Heart left ventricle (tissue), 16 donors: Measurements from ENCODE around the gene CSTF3. TPM values are rescaled to one million over a fixed set of nuclear protein-coding genes. Genes with fewer than 3 reads are reported as not detected.
"Not testable (repeated sequence)": the region's sequence is repeated elsewhere in the genome, so short reads cannot be mapped to it uniquely, and the experiment has no call there.

Experiments used
- ATAC-seq, 4 donors: fragments of 200-7000 bp; cut with Tn5 transposase; one replicate each; pipeline ENCODE4 v1.9.1; 2020 to 2022; ENCODE audit warnings: moderate library complexity in 4 of 4, mild to moderate bottlenecking in 3 of 4, moderate number of reproducible peaks in 1 of 4
- DNase-seq, 5 donors: peaks; one replicate each; pipeline ENCODE4 v3.0.0-alpha.2; 2020
- H3K27ac ChIP-seq, 12 donors: fragments of 200-600 bp; sonication (generic) in 4 of 12; one replicate each; pipeline versions ENCODE4 v1.5.0 to v1.8.0; 2016 to 2022; ENCODE audit warnings: mild to moderate bottlenecking in 2 of 12
- H3K27me3 ChIP-seq, 9 donors: fragments of 200-600 bp; sonication (generic) in 2 of 9; one replicate each; pipeline versions ENCODE4 v1.5.1 to v1.8.0; 2016 to 2022; ENCODE audit warnings: mild to moderate bottlenecking in 3 of 9
- H3K36me3 ChIP-seq, 9 donors: fragments of 200-600 bp; sonication (generic) in 2 of 9; one replicate each; pipeline versions ENCODE4 v1.5.0 to v1.8.0; 2018 to 2022; ENCODE audit warnings: mild to moderate bottlenecking in 2 of 9
- H3K4me1 ChIP-seq, 12 donors: fragments of 200-600 bp; sonication (generic) in 4 of 12; one replicate each; pipeline versions ENCODE4 v1.5.0 to v1.8.0; 2016 to 2022; ENCODE audit warnings: mild to moderate bottlenecking in 3 of 12
- H3K4me3 ChIP-seq, 12 donors: fragments of 200-600 bp; sonication (generic) in 4 of 12; one replicate each; pipeline versions ENCODE4 v1.5.0 to v1.8.0; 2017 to 2022; ENCODE audit warnings: mild to moderate bottlenecking in 9 of 12, moderate library complexity in 4 of 12
- H3K9me3 ChIP-seq, 12 donors: fragments of 200-600 bp; sonication (generic) in 4 of 12; one replicate each; pipeline versions ENCODE4 v1.5.0 to v1.8.0; 2016 to 2022; ENCODE audit warnings: mild to moderate bottlenecking in 1 of 12
- CTCF ChIP-seq, 12 donors: fragments of 200-600 bp; sonication (generic) in 4 of 12; IDR thresholded peaks; one replicate each; pipeline versions ENCODE4 v1.5.0 to v1.8.0; 2018 to 2022; ENCODE audit warnings: antibody characterized with exemption in 12 of 12, mild to moderate bottlenecking in 5 of 12
- POLR2A ChIP-seq, 2 donors: fragments of 450-650 bp; IDR thresholded peaks; one replicate each; pipeline ENCODE4 v1.6.1; 2017; ENCODE audit warnings: antibody characterized with exemption in 2 of 2, mild to moderate bottlenecking in 2 of 2, moderate library complexity in 2 of 2
- WGBS, 4 donors: extraction: QIAGEN DNeasy Blood & Tissue Kit in 2 of 4; methylation state at CpG; one replicate each; pipeline versions ENCODE4 v1.1.5 to v1.1.7; 2013 to 2018; 5-methylcytosine and 5-hydroxymethylcytosine counted together
- intact Hi-C, 10 donors: fragments of 100-400 bp; cut with DNase I; formaldehyde crosslinking; loops; one replicate each; pipeline versions ENCODE4 v1.11.1 to v1.14.2; 2022
- polyA plus RNA-seq, 2 donors: library from polyadenylated mRNA; stranded (reverse); fragments of 200-250 nt; gene quantifications; one replicate each; pipeline ENCODE4 v1.2.3, GENCODE V29; 2013
- total RNA-seq, 9 donors: library from RNA; depleted of rRNA in 2 of 9; stranded (reverse); fragments of >200 nt in 2 of 9; fragmentation: NEBNext Ultra II Directional in 3 of 9; extraction: Animal tissue kit (Norgen Biotek cat#: 25700) in 3 of 9; gene quantifications; one replicate each; pipeline versions ENCODE4 v1.1.0 to v1.2.4, GENCODE V29; 2016 to 2023
- donor health status: ischemic (EF 13 %, LVEDD 7.1; RV severe dilation, severe dysfunction).
- donor health status: healthy with polysubstance abuse.
- donor health status: DM: no; HTN: yes; CAD: no.
- donor health status: DM: no; HTN: no; CAD: no.
- donor health status: ischemic (EF 25% LVEDD 6.9; RV normal size, moderate dysfunction).
- donor health status: ischemic (EF 25% LVEDD 5.7; RV mildly dilated, moderate dysfunction).
- donor health status: healthy.
- donor health status: DM: yes; HTN: yes; CAD: no.
- donor health status: ischemic (EF 35%, LVEDD 5.7; RV mildly dilated, moderate dysfunction).
- donor health status: nonischemic (EF 11% LVEDD 7.7; RV severe dilation, severe dysfunction).
- donor health status: DM: yes; HTN: yes; CAD: no.
- donor health status: PGD.
- donor health status: ischemic (EF 29% LVEDD 5.4; RV normal size, mild dysfunction).
- donor health status: nonischemic (EF 23%, LVEDD 6.1; RV moderate dilation, normal function).

CSTF3 gene
- total and polyA plus RNA-seq, 11 donors, result 5.9 to 23.6 (median 13.2) TPM

- 36 to 58% (median 53%) methylated on average over 5 of the region's 5 CpGs for WGBS, 4 donors
- DNase-seq, result no peak
- Histone ChIP-seq H3K9me3 (no peaks in the 10 kb centered on the region), H3K4me1 (peaks cover 0 to 24% (median 0%) of the 10 kb centered on the region in 12 donors), H3K27ac (peak overlapping the region in 2 of 12 donors; percentile 1 to 58), H3K4me3 (no peak overlapping the region), H3K27me3 (no peaks in the 10 kb centered on the region), H3K36me3 (no peaks in the 10 kb centered on the region)
- intact Hi-C loops, result loop anchor here in 1 of 10 donors (5.0 kb wide), 1 partner anchor 69 kb away; no protein-coding TSS in a partner anchor
- ATAC-seq, result no peak
- TF ChIP-seq POLR2A (IDR thresholded peaks at IDR 0.05), result no peak
- no peak for TF ChIP-seq CTCF (IDR thresholded peaks at IDR 0.05)
These were observed 17.3 kb upstream of the CSTF3 start for GRCh38 chr11:33178443-33179180.

GRCh38 chr11:33177676-33178336, 16.5 kb upstream of the CSTF3 start:
- intact Hi-C loops, result loop anchor here in 1 of 10 donors (5.0 kb wide), 1 partner anchor 69 kb away; no protein-coding TSS in a partner anchor
- TF ChIP-seq CTCF (IDR thresholded peaks at IDR 0.05), result no peak
- TF ChIP-seq POLR2A (IDR thresholded peaks at IDR 0.05), result no peak
- no peak for DNase-seq
- Histone ChIP-seq H3K9me3 (no peaks in the 10 kb centered on the region), H3K27me3 (no peaks in the 10 kb centered on the region), H3K27ac (no peak overlapping the region), H3K4me3 (no peak overlapping the region), H3K36me3 (no peaks in the 10 kb centered on the region), H3K4me1 (peaks cover 0 to 28% (median 0%) of the 10 kb centered on the region in 12 donors)
- 60 to 79% (median 69%) methylated on average over 8 of the region's 8 CpGs for WGBS, 4 donors
- no peak for ATAC-seq

GRCh38 chr11:33176760-33177159, 15.5 kb upstream of the CSTF3 start:
- 90 to 100% (median 98%) methylated on average over 5 of the region's 5 CpGs for WGBS, 4 donors
- intact Hi-C loops, result loop anchor here in 1 of 10 donors (5.0 kb wide), 1 partner anchor 71 kb away; no protein-coding TSS in a partner anchor
- peaks cover 0 to 32% (median 0%) of the 10 kb centered on the region in 12 donors for H3K4me1 ChIP-seq

GRCh38 chr11:33172996-33173395, 11.7 kb upstream of the CSTF3 start:
- Histone ChIP-seq H3K4me3 (no peak overlapping the region), H3K36me3 (no peaks in the 10 kb centered on the region), H3K27me3 (no peaks in the 10 kb centered on the region), H3K4me1 (peaks cover 0 to 18% (median 4%) of the 10 kb centered on the region in 12 donors), H3K27ac (no peak overlapping the region), H3K9me3 (no peaks in the 10 kb centered on the region)
- TF ChIP-seq POLR2A (IDR thresholded peaks at IDR 0.05) (no peak), CTCF (IDR thresholded peaks at IDR 0.05) (no peak)
- intact Hi-C loops, result no loop called here
- DNase-seq (peak in 1 of 5 donors; percentile 38), ATAC-seq (peak in 3 of 4 donors; percentile 36 to 67 (median 64))
- WGBS, 4 donors, result 62 to 79% (median 75%) methylated on average over 2 of the region's 2 CpGs

More at GRCh38 chr11:33176760-33177159, 15.5 kb upstream of the CSTF3 start:
- H3K36me3 ChIP-seq, DNase-seq, H3K4me3 ChIP-seq, ATAC-seq, H3K27me3 ChIP-seq, H3K27ac ChIP-seq, H3K9me3 ChIP-seq: not testable (repeated sequence)
